HepG2 (cell line): Measurements from ENCODE around the gene SLX9. TPM values are rescaled to one million over a fixed set of nuclear protein-coding genes. Genes with fewer than 3 reads are reported as not detected.

Experiments used
- ATAC-seq: fragments of 200-7000 bp; cut with Tn5 transposase; 3 replicates; pipeline ENCODE4 v1.9.1; 2020; ENCODE audit warnings: mild to moderate bottlenecking, moderate library complexity
- BruUV-seq: library from RNA; stranded (reverse); fragments of 400-500 nt; replicated peaks from 2 replicates; lab custom pipeline; 2021; lab: Mats Ljungman, UMichigan
- CTCF ChIA-PET: fragments of 300-600 bp; formaldehyde crosslinking; extraction: SDS; loops from one replicate; lab custom pipeline; 2021; ENCODE audit warnings: low total read pairs, inconsistent platforms, low intra/inter-chr PET ratio; lab: Yijun Ruan, JAX
- POLR2A ChIA-PET: fragments of 350-600 bp; sonication (Branson Sonifier 250); formaldehyde crosslinking; loops from one replicate; lab custom pipeline; 2020; ENCODE audit warnings: antibody characterized with exemption, inconsistent platforms; lab: Yijun Ruan, JAX
- DNase-seq: peaks from one replicate; pipeline ENCODE4 v3.0.0-alpha.2; 2015; ENCODE audit warnings: low spot score
- FAIRE-seq: peaks from 3 replicates; lab custom pipeline; 2011; peaks lifted over from hg19 to GRCh38; lab: Jason Lieb, UNC
- H2AFZ ChIP-seq: one replicate; pipeline ENCODE4 v1.6.1; 2011; ENCODE audit warnings: low read length, inconsistent platforms
- H3K27ac ChIP-seq: fragments of 300-600 bp; 3 replicates; pipeline ENCODE4 v1.8.0; 2011; ENCODE audit warnings: mixed run types, mild to moderate bottlenecking, mixed read lengths, low read length, inconsistent platforms; ENCODE audit not compliant: insufficient read depth; ENCODE audit errors: extremely low read length
- H3K27me3 ChIP-seq, 2 experiments: fragments of 200-600 bp in 1 of 2; 2 replicates in 1 of 2; 3 replicates in 1 of 2; pipeline versions ENCODE4 v1.6.0 to v1.8.0; 2011; ENCODE audit warnings: low read length in 2 of 2, mild to moderate bottlenecking in 2 of 2, moderate library complexity in 2 of 2, inconsistent platforms in 1 of 2; ENCODE audit not compliant: insufficient read depth in 2 of 2, control insufficient read depth in 1 of 2
- H3K36me3 ChIP-seq, 2 experiments: fragments of 200-600 bp in 1 of 2; replicated peaks in 1 of 2; 2 replicates in 1 of 2; 3 replicates in 1 of 2; pipeline versions ENCODE4 v1.5.1 to v1.8.0; 2011; ENCODE audit warnings: low read length in 2 of 2, inconsistent platforms in 1 of 2; ENCODE audit not compliant: insufficient read depth in 2 of 2, control insufficient read depth in 1 of 2
- H3K4me1 ChIP-seq: 2 replicates; pipeline ENCODE4 v1.5.1; 2012; ENCODE audit warnings: low read length, inconsistent platforms; ENCODE audit not compliant: insufficient read depth
- H3K4me2 ChIP-seq: 2 replicates; pipeline ENCODE4 v1.6.0; 2011; ENCODE audit warnings: low read depth, low read length, inconsistent platforms
- H3K4me3 ChIP-seq, 3 experiments: fragments of 200-600 bp in 1 of 3; sonication (generic), shearing (Covaris generic) in 1 of 3; replicated peaks in 1 of 3; 2 replicates each; pipeline ENCODE4 v1.5.1; 2011 to 2016; ENCODE audit warnings: low read length in 3 of 3, inconsistent platforms in 2 of 3, low read depth in 2 of 3, mild to moderate bottlenecking in 2 of 3, control low read depth in 1 of 3, mixed read lengths in 1 of 3; ENCODE audit not compliant: insufficient read depth in 1 of 3
- H3K79me2 ChIP-seq: one replicate; pipeline ENCODE4 v1.6.1; 2011; ENCODE audit warnings: low read length, inconsistent platforms; ENCODE audit not compliant: insufficient read depth
- H3K9ac ChIP-seq: 2 replicates; pipeline ENCODE4 v1.6.0; 2011; ENCODE audit warnings: mild to moderate bottlenecking, low read depth, low read length, inconsistent platforms; ENCODE audit not compliant: insufficient read depth
- H3K9me3 ChIP-seq: 2 replicates; pipeline ENCODE4 v1.5.1; 2012; ENCODE audit warnings: mild to moderate bottlenecking, low read length
- H4K20me1 ChIP-seq: 2 replicates; pipeline ENCODE4 v1.6.0; 2011; ENCODE audit warnings: inconsistent platforms, mild to moderate bottlenecking, low read length, moderate library complexity; ENCODE audit not compliant: insufficient read depth
- ATM ChIP-seq: fragments of 450-650 bp; IDR thresholded peaks from 2 replicates; pipeline ENCODE4 v1.7.1; 2017; ENCODE audit warnings: mild to moderate bottlenecking, borderline replicate concordance
- FOXO1 ChIP-seq: sonication (generic); formaldehyde crosslinking; IDR thresholded peaks from 2 replicates; pipeline ENCODE4 v1.4.0; 2020; ENCODE audit warnings: missing genetic modification reagents
- GABPB1 ChIP-seq: IDR thresholded peaks from 2 replicates; pipeline ENCODE4 v1.6.1; 2016; ENCODE audit warnings: mild to moderate bottlenecking, missing genetic modification reagents, moderate library complexity, missing compliant biosample characterization
- ISL2 ChIP-seq: sonication (generic); formaldehyde crosslinking; IDR thresholded peaks from 2 replicates; pipeline ENCODE4 v1.5.0; 2020; ENCODE audit warnings: missing genetic modification reagents
- MED8 ChIP-seq: sonication (generic); formaldehyde crosslinking; IDR thresholded peaks from 2 replicates; pipeline ENCODE4 v1.8.1; 2023; ENCODE audit warnings: mild to moderate bottlenecking, missing genetic modification reagents; ENCODE audit not compliant: insufficient replicate concordance
- NR2C2 ChIP-seq: sonication (generic); formaldehyde crosslinking; IDR thresholded peaks from 2 replicates; pipeline ENCODE4 v1.4.0; 2020; ENCODE audit warnings: missing genetic modification reagents, mild to moderate bottlenecking, moderate library complexity, borderline replicate concordance
- RARA ChIP-seq: IDR thresholded peaks from 2 replicates; pipeline ENCODE4 v1.6.1; 2016; ENCODE audit warnings: missing genetic modification reagents, missing compliant biosample characterization
- RBFOX2 ChIP-seq: fragments of 200-400 bp; formaldehyde crosslinking; IDR thresholded peaks from 2 replicates; pipeline ENCODE4 v1.6.1; 2017; ENCODE audit warnings: low read depth, mild to moderate bottlenecking, low read length
- TFAP4 ChIP-seq: sonication (generic); IDR thresholded peaks from 2 replicates; pipeline ENCODE4 v1.6.1; 2016; ENCODE audit warnings: low read depth, borderline replicate concordance
- ZBTB8A ChIP-seq: sonication (generic); formaldehyde crosslinking; IDR thresholded peaks from 2 replicates; pipeline ENCODE4 v1.4.0; 2020; ENCODE audit warnings: mild to moderate bottlenecking, low read depth, missing genetic modification reagents, borderline replicate concordance
- ZNF18 ChIP-seq: sonication (generic); formaldehyde crosslinking; IDR thresholded peaks from 2 replicates; pipeline ENCODE4 v1.8.0; 2022; ENCODE audit warnings: mild to moderate bottlenecking, missing genetic modification reagents; ENCODE audit not compliant: insufficient replicate concordance
- ZNF281 ChIP-seq: sonication (generic); formaldehyde crosslinking; IDR thresholded peaks from 2 replicates; pipeline ENCODE4 v1.4.0; 2020; ENCODE audit warnings: missing genetic modification reagents, borderline replicate concordance
- ZNF674 ChIP-seq: sonication (generic); formaldehyde crosslinking; IDR thresholded peaks from 2 replicates; pipeline ENCODE4 v1.5.0; 2020; ENCODE audit warnings: low read depth, mild to moderate bottlenecking, missing genetic modification reagents
- ZNF770 ChIP-seq: sonication (generic); formaldehyde crosslinking; IDR thresholded peaks from 2 replicates; pipeline ENCODE4 v1.5.0; 2020; ENCODE audit warnings: mild to moderate bottlenecking, missing genetic modification reagents
- WGBS: methylation state at CpG from one replicate; pipeline ENCODE4 v1.1.6; 2017; ENCODE audit warnings: low lambda C conversion rate; 5-methylcytosine and 5-hydroxymethylcytosine counted together
- in situ Hi-C: cut with HindIII; loops from 2 replicates; pipeline ENCODE4 v1.10.0; 2017; ENCODE audit warnings: low pct_unique_long_range_greater_than_20kb; ENCODE audit not compliant: extremely low pct_ligation_motif_present
- intact Hi-C: fragments of 100-400 bp; cut with micrococcal nuclease; formaldehyde crosslinking; loops from one replicate; pipeline ENCODE4 v1.10.0; 2022; ENCODE audit not compliant: unreplicated experiment
- polyA plus RNA-seq, 8 experiments: library from polyadenylated mRNA; depleted of rRNA in 3 of 8; stranded (reverse) in 7 of 8; unstranded in 1 of 8; fragments of >200 nt; fragmentation: Illumina TruSeq in 4 of 8; extraction: Trizol in 4 of 8; gene quantifications; 2 replicates each; pipeline versions ENCODE4 v1.2.1 to v1.2.3, GENCODE V29; 2011 to 2016; ENCODE audit warnings: low read depth in 4 of 8, missing spikeins in 1 of 8, mixed read lengths in 1 of 8; ENCODE audit not compliant: insufficient read depth in 1 of 8
- total RNA-seq, 5 experiments: library from RNA; depleted of rRNA; stranded (reverse); fragments of >200 nt; fragmentation: Illumina TruSeq; extraction: Trizol; gene quantifications; 2 replicates each; pipeline ENCODE4 v1.2.3, GENCODE V29; 2016; ENCODE audit warnings: low read depth in 1 of 5

SLX9 gene
- total and polyA plus RNA-seq, 2 of the 13 experiments (the other 11 are each of a cell fraction or from before 2014, with no cell fraction given): 21.0 to 47.1 TPM

- POLR2A ChIA-PET: interaction anchor here (0.6 to 5.8 kb wide), 7 partner anchors 16 to 109 kb away, joined by 3 to 50 read pairs (median 5); partner anchors contain the start of genes PTTG1IP and UBE2G2
- 46% methylated on average over 10 of the region's 27 CpGs for WGBS
- DNase-seq: peak; percentile 65
- Histone ChIP-seq H3K79me2 (no peaks in the 10 kb centered on the region), H3K4me3 (peak overlapping the region in 1 of 3 experiments; percentile 40; a peak in 1 of 6 replicates), H3K4me1 (peaks cover 94% of the 10 kb centered on the region), H4K20me1 (no peaks in the 10 kb centered on the region), H3K9ac (peak overlapping the region; percentile 86; the same call in 1 of the 2 replicates), H3K9me3 (no peaks in the 10 kb centered on the region), H2AFZ (no peak overlapping the region), H3K27me3 (no peaks in the 10 kb centered on the region), H3K4me2 (peak overlapping the region; percentile 100), H3K27ac (peak overlapping the region; percentile 15), H3K36me3 (no peaks in the 10 kb centered on the region)
- no peak for FAIRE-seq
- CTCF ChIA-PET: interaction anchor here (1.2 kb wide), 1 partner anchor 17 kb away, joined by 3 read pairs; no protein-coding TSS in a partner anchor
- in situ Hi-C loops (loop anchor here (5.0 kb wide), 2 partner anchors 63 to 108 kb away; partner anchors contain the start of gene UBE2G2), intact Hi-C loops (loop anchor here (5.0 to 10.0 kb wide), 2 partner anchors 66 to 108 kb away; partner anchors contain the start of gene UBE2G2)
- no TSS peak for BruUV-seq
- peak; percentile 2; the same call in 1 of the 3 replicates for ATAC-seq
- TF ChIP-seq ZNF18 (CRISPR knock-in tag) (no peak), NR2C2 (peak; percentile 48; the same call in 1 of the 2 replicates), ZNF770 (peak; percentile 87), ZBTB8A (CRISPR knock-in tag) (no peak), FOXO1 (peak; percentile 12; the same call in 1 of the 2 replicates), GABPB1 (CRISPR knock-in tag) (peak; percentile 43; the same call in 1 of the 2 replicates), ISL2 (CRISPR knock-in tag) (0 out of 2 replicates have a peak, but pooled peaks have one; percentile 35), ZNF281 (CRISPR knock-in tag) (0 out of 2 replicates have a peak, but pooled peaks have one; percentile 18), ZNF674 (CRISPR knock-in tag) (no peak), RARA (peak; percentile 92), ATM (no peak), RBFOX2 (peak; percentile 12; the same call in 1 of the 2 replicates), MED8 (CRISPR knock-in tag) (no peak), TFAP4 (peak; percentile 53; the same call in 1 of the 2 replicates)
Measured at GRCh38 chr21:44910229-44911067, 29.4 kb upstream of the SLX9 start.
